Stimulated activated naive B cell treated with anti-CD40 and anti-IgM and Interleukin-4, amounts not matched to agents 10 μg/mL and 1 μg/mL and 100 μg/mL, for 72 hours (primary cell): ENCODE data around the gene SEMA3F.

ENCODE experiments used
- ATAC-seq, 2 donors: fragments of 150-1000 bp; cut with Tn5 transposase; replicated peaks; 2 replicates each; pipeline ENCODE4 v1.10.0; 2021; ENCODE audit warnings: moderate library complexity in 1 of 2
- DNase-seq: peaks from one replicate; pipeline ENCODE4 v3.0.0; 2021
- H3K27ac Mint-ChIP-seq: one replicate; pipeline ENCODE4 v1.8.0; 2022; ENCODE audit warnings: mild to moderate bottlenecking, mixed read lengths
- H3K27me3 Mint-ChIP-seq, 2 donors: one replicate each; pipeline ENCODE4 v1.8.0; 2022; ENCODE audit warnings: mixed read lengths in 2 of 2
- H3K36me3 Mint-ChIP-seq, 2 donors: one replicate each; pipeline ENCODE4 v1.8.0; 2022; ENCODE audit warnings: mixed read lengths in 2 of 2, mild to moderate bottlenecking in 1 of 2
- H3K4me1 Mint-ChIP-seq, 2 donors: one replicate each; pipeline ENCODE4 v1.8.0; 2022; ENCODE audit warnings: mixed read lengths in 2 of 2, mild to moderate bottlenecking in 1 of 2
- H3K4me3 Mint-ChIP-seq, 2 donors: one replicate each; pipeline ENCODE4 v1.8.0; 2022; ENCODE audit warnings: mild to moderate bottlenecking in 2 of 2, mixed read lengths in 2 of 2, moderate library complexity in 1 of 2
- H3K9me3 Mint-ChIP-seq, 2 donors: one replicate each; pipeline ENCODE4 v1.8.0; 2022; ENCODE audit warnings: mixed read lengths in 2 of 2, mild to moderate bottlenecking in 1 of 2

SEMA3F gene

DNA sequence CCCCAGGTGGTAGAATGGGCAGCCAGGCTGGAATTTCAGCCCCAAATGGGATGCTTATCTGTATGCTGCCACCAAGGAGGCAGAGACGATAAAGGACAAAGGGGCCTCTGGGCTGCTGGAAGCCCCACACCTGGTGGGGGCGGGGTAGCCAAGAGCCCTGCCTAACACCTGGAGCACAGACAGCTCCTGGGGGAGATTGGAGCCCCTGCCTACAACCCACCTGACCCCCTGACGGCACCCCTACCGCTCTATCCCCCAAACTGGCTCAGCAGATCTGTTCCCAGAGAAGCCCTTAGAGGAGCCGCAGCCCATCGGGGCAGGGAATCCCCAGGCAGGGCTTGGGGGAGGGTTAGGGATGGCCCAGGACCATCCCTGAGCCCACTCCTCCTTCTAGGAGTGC lies 15.8 kb upstream of the SEMA3F start:
- DNase-seq (no peak), ATAC-seq (no peak)
- Mint-ChIP-seq H3K27me3 (peaks cover 26 to 40% of the 10 kb centered on the region in 2 donors), H3K9me3 (no peaks in the 10 kb centered on the region), H3K27ac (no peak overlapping the region), H3K4me1 (peaks cover 7 to 11% of the 10 kb centered on the region in 2 donors), H3K36me3 (no peaks in the 10 kb centered on the region), H3K4me3 (no peak overlapping the region)

DNA sequence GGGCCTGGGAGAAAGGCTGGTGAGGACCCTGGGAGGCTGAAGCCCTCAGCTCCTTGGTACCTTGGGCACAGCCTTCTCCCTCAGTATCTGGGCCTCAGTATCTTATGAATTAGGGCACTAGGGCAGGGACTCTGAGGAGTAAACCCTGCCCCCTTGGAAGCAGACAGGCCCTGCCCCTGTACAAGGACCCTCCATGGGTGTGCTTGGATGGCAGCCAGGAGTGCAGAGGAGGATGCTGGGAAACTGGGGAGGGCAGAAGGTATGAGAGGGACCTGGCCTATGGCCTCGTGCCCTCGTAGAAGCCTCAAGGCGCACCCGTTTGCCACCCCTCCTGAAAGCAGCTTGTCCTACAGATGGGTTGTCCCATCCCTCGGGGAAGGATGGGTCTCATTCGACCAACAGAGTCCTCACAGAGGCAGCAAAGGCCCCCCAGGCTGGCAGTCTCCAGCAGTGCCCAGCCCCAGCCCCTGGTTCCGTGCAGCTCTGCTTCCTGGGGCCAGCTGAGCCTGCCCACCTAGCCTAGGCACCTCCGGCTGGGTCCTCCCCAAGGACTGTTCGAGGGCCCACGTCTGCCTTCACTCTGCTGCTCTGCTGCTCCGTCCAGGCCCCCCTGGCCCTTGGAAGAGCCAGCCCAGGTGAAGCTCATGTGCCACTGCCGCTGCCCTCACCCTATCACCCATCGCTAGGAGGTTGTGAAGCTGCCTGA lies 15.3 kb upstream of the SEMA3F start:
- H3K36me3 Mint-ChIP-seq: no peaks in the 10 kb centered on the region
- H3K4me1 Mint-ChIP-seq: peaks cover 7 to 11% of the 10 kb centered on the region in 2 donors
- ATAC-seq (no peak), DNase-seq (no peak)
- H3K27ac Mint-ChIP-seq: no peak overlapping the region
- H3K4me3 Mint-ChIP-seq: no peak overlapping the region
- H3K9me3 Mint-ChIP-seq: no peaks in the 10 kb centered on the region
- peaks cover 26 to 40% of the 10 kb centered on the region in 2 donors for H3K27me3 Mint-ChIP-seq

DNA sequence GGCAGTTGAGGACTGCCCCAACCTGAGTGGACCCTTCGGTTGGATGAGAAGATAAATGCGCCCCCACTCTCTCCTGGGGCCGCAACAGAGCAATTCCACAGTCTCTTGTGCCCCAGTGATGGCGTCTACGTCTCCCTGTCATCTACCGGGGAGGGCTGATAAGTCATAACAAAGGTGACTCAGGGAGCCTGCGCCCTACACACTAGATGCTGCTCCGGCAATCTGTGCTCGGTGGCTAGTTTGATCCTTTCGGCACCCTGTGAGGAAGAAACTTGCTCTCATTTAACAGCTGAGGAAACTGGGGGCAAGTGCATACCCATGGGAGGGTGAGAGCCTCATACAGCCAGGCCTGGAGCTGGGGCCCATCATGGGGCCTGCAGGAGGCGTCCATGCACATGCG lies 14.1 kb upstream of the SEMA3F start:
- Mint-ChIP-seq H3K4me3 (no peak overlapping the region), H3K36me3 (no peaks in the 10 kb centered on the region), H3K27me3 (peaks cover 26 to 40% of the 10 kb centered on the region in 2 donors), H3K27ac (no peak overlapping the region), H3K4me1 (peaks cover 7 to 11% of the 10 kb centered on the region in 2 donors), H3K9me3 (no peaks in the 10 kb centered on the region)
- no peak for DNase-seq
- ATAC-seq: no peak

DNA sequence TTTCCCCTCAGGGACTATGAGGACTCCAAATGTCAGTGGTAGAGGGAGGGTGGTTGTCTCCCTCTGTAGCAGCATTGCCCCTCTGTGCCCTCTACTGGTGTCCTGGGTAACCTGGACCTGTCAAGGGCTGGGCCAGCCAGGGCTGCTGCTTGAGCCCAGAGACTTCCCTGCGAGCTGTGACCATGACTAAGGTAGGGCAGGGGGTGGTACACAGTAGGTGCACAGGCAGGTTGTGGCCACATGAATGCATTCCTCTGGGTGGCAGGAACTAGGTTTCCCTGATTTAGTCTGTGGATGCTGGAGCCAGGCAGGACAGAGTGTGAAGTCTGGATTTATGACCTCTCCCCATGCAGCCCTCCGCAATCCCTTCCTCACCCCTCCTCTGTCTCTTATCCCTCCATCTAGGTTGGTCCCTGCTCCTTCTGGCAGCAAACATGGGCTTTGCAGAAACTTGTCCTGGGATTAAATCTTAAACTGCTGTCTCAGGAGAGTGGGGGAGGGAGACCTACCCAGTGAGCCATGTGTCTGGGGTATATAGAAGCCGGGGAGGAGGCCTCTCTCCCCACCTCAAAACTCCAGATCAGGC lies 8.7 kb upstream of the SEMA3F start:
- no peak overlapping the region for H3K27ac Mint-ChIP-seq
- ATAC-seq (no peak), DNase-seq (no peak)
- no peaks in the 10 kb centered on the region for H3K9me3 Mint-ChIP-seq
- peaks cover 11 to 15% of the 10 kb centered on the region in 2 donors for H3K27me3 Mint-ChIP-seq
- H3K4me3 Mint-ChIP-seq: no peak overlapping the region
- no peaks in the 10 kb centered on the region for H3K36me3 Mint-ChIP-seq
- H3K4me1 Mint-ChIP-seq: no peaks in the 10 kb centered on the region

DNA sequence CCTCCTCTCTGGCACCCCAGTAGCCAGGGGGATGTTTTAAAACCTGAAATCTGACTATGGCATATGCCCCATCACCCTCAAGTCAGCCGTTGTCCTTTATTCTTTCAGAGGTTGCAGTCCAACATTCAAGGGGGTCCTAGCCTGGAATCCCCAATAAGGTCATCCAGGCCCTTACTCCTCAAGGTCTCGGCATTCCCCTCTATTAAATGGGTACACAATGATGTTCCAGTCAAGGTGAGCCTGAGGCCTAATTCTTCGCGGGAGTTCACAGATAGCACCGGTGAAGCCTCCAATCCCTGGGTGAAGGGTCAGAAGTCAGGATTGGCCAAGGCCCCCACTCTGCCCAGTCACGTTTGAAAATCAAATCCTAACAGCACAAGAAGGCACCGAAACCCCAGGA lies 8.1 kb upstream of the SEMA3F start:
- H3K27me3 Mint-ChIP-seq: peaks cover 5 to 13% of the 10 kb centered on the region in 2 donors
- DNase-seq (no peak), ATAC-seq (no peak)
- H3K4me1 Mint-ChIP-seq: no peaks in the 10 kb centered on the region
- H3K36me3 Mint-ChIP-seq: no peaks in the 10 kb centered on the region
- H3K27ac Mint-ChIP-seq: peak overlapping the region; percentile 28
- H3K4me3 Mint-ChIP-seq: no peak overlapping the region
- no peaks in the 10 kb centered on the region for H3K9me3 Mint-ChIP-seq

DNA sequence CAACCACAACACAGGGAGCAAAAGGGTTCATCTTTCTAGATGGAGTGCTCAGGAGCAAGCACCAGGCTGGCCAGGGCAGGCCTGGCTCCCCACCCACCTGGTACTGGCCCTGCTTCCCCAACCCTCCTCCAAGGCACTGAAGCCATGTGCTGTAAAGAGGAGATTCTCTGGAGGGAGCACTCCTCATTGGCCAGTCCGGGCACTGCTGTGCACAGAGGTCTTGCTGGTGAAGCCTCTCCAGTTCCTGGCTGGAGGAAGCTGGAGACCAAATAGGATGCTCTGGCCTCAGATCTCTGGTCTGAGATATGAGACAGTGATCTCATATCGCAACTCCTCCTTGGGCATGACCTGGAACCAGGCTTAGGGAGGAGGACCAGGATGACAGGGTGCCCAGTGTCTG lies 7.7 kb upstream of the SEMA3F start:
- peaks cover 5 to 8% of the 10 kb centered on the region in 2 donors for H3K27me3 Mint-ChIP-seq
- no peak overlapping the region for H3K27ac Mint-ChIP-seq

DNA sequence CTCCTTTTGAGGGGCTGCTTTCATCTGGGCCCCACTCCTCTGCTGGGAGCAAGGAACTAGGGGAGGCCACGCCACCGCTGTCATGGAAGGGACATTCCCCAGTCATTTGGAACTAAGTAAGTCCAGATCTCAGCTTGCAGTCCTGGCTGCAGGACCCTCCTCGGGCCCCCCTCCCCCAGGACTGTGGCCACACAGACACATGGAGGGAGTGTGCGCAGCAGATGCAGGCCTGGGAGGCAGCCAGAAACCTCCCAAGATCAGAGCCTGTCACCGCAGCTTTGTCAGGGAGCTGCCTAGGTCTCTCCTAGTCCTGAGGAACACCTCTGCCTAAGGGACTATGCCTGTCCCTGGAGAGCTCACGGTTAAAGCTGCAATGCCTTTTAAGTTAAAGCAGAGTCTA lies 7.3 kb upstream of the SEMA3F start:
- Mint-ChIP-seq H3K4me1 (no peaks in the 10 kb centered on the region), H3K36me3 (no peaks in the 10 kb centered on the region), H3K27ac (no peak overlapping the region), H3K4me3 (no peak overlapping the region), H3K9me3 (no peaks in the 10 kb centered on the region), H3K27me3 (peaks cover 5 to 7% of the 10 kb centered on the region in 2 donors)
- no peak for DNase-seq
- no peak for ATAC-seq

More for the DNA sequence above, 7.7 kb upstream of the SEMA3F start:
- Mint-ChIP-seq H3K9me3 (no peaks in the 10 kb centered on the region), H3K36me3 (no peaks in the 10 kb centered on the region), H3K4me1 (no peaks in the 10 kb centered on the region), H3K4me3 (no peak overlapping the region)
- no peak for DNase-seq
- ATAC-seq: no peak

DNA sequence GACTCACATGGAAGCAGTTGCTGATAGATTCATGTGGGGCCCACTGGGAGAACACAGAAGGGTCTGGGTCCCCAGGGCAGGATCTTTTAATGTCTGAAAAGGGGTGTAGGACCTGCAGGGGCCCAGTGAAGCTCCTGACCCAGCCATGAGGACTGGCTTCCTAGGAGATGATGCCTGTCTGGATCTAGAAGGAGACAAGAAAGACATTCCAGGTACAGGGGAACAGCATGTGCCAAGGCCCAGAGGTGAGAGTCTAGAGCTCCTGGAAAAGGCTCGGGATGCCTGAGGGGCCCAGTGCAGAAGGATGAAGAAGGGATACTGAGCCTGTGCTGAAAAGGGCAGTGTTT lies 4.7 kb upstream of the SEMA3F start:
- no peak overlapping the region for H3K27ac Mint-ChIP-seq
- H3K27me3 Mint-ChIP-seq: peaks cover 20 to 24% of the 10 kb centered on the region in 2 donors
- H3K9me3 Mint-ChIP-seq: no peaks in the 10 kb centered on the region
- no peak overlapping the region for H3K4me3 Mint-ChIP-seq
- no peaks in the 10 kb centered on the region for H3K36me3 Mint-ChIP-seq
- H3K4me1 Mint-ChIP-seq: peaks cover 7% of the 10 kb centered on the region in 2 donors
- ATAC-seq (no peak), DNase-seq (no peak)

DNA sequence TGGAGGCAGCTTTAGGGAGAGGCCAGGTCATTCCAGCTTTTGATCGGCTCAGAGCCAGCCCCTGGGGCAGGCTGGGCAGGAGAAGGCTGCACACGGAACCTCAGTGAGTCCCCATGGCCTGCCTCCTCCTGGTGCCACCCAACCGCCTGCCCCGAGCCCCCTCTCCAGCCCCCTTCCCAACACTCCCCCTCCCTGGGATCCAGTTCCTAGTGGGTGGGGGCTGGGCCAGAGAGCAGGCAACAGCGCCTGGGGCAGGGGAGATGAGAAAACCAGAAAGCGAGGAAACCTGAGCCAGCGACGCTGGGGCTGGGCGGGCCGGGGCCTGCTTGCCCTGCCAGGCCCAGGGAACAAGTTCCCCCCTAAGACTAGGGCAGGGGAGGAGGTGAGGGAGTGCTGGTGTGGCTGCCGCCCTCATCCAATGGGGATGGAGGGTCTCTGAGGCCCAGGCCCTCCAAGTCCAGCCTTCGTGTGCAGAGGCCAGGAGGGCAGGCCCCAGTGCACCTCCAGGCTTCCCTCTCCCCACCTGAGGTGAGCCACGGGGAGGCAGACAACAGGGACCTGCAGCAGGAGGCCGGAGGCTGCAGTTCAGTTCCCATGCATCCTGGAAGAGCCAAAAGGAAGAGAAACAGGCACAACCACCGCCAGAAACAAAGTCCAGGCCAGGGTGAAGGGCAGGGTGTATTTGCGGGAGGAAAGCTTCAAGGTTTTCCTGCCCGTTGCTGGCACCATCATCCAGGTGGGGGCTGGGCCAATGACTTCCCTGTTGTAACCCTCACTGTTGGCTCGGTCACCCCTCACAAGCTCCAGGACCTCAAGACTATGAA lies 4.0 kb upstream of the SEMA3F start:
- Mint-ChIP-seq H3K9me3 (no peaks in the 10 kb centered on the region), H3K4me1 (peaks cover 11 to 13% of the 10 kb centered on the region in 2 donors), H3K27me3 (peaks cover 25 to 29% of the 10 kb centered on the region in 2 donors), H3K36me3 (no peaks in the 10 kb centered on the region), H3K4me3 (no peak overlapping the region), H3K27ac (no peak overlapping the region)
- ATAC-seq (no peak), DNase-seq (no peak)

DNA sequence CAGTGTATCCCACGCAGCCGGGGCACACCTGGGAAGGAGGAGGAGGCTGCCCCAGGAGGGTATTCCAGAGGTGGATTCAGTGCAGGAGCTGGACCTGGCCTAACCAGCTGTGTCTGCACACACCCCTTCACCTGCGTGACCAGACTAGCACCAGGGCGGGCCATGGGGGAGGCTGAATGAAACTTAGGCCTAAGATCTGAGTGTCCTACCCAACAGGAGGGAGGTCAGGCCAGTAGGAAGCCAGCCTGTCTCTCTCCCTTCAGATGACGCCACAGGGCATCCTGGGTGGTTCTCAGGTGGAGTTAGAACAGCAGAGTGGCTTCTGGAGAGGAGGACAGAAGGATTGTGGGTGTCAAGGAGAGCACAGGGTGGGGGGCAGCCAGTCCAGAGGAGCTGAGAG lies 3.4 kb upstream of the SEMA3F start:
- no peak for DNase-seq
- H3K36me3 Mint-ChIP-seq: no peaks in the 10 kb centered on the region
- H3K27ac Mint-ChIP-seq: no peak overlapping the region
- H3K4me3 Mint-ChIP-seq: no peak overlapping the region
- ATAC-seq: no peak
- no peaks in the 10 kb centered on the region for H3K9me3 Mint-ChIP-seq
- H3K4me1 Mint-ChIP-seq: peaks cover 11 to 18% of the 10 kb centered on the region in 2 donors
- H3K27me3 Mint-ChIP-seq: peaks cover 32 to 36% of the 10 kb centered on the region in 2 donors

DNA sequence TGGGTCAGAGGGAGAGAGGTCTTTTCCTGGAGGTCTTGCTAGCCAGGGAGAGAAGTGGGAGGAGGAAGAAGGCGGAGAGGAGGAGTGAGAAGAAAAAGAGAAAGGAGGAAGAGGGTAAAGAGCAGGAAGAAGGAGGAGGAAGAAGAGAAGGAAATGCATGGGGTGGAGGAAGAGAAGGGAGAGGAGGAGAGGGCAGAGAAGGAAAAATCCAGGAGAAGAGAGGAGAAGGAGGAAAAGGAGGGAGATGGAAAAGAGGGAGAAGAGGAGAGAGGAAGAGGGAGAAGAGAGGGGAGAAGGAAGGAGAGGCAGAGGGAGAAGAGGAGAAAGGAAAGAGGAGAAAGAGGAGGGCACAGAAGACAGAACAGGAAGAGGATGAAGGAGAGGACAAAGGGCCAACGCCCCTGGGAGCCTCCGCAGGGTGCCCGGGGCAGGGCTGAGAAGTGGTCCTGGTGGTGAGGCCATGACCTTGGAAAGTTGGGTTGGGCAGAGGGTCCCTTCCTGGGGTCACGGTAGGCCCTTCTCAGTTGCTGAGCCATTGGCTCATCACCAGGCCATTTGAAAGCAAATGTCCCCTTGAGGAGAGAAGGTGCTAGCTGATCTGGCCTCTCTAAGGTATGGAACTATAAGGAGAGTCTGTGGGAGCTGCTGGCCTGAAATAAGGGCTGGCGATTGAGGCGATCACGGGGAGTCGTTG lies 1.2 kb upstream of the SEMA3F start:
- Mint-ChIP-seq H3K36me3 (no peaks in the 10 kb centered on the region), H3K27me3 (peaks cover 42 to 46% of the 10 kb centered on the region in 2 donors), H3K9me3 (no peaks in the 10 kb centered on the region), H3K27ac (peak overlapping the region; percentile 22), H3K4me1 (peaks cover 12 to 18% of the 10 kb centered on the region in 2 donors), H3K4me3 (peak overlapping the region; percentile 62 to 86)
- DNase-seq (no peak), ATAC-seq (no peak)

DNA sequence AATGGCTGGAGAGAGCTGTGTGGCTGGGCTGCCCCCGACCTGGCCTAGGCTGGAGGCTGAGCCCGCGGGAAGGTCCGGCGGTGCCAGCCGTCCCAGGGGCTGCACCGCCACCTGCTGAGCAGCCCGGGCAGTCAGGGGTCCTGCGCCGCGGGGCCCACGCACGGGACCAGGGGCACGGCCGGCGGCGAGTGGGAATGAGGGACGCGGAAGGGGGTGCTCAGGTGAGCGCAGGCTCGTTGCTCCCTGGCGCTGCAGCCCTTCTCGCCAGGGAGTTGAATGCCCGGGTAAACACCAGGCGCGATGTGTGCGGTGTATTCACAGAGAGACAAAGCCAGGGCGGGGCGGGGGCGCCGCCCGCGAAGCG lies 666 bp upstream of the SEMA3F start:
- Mint-ChIP-seq H3K4me3 (peak overlapping the region; percentile 62 to 86), H3K36me3 (no peaks in the 10 kb centered on the region), H3K27ac (peak overlapping the region; percentile 22), H3K27me3 (peaks cover 42 to 46% of the 10 kb centered on the region in 2 donors), H3K4me1 (peaks cover 12 to 18% of the 10 kb centered on the region in 2 donors), H3K9me3 (no peaks in the 10 kb centered on the region)
- peak; percentile 7 for DNase-seq
- peak; percentile 48 for ATAC-seq

DNA sequence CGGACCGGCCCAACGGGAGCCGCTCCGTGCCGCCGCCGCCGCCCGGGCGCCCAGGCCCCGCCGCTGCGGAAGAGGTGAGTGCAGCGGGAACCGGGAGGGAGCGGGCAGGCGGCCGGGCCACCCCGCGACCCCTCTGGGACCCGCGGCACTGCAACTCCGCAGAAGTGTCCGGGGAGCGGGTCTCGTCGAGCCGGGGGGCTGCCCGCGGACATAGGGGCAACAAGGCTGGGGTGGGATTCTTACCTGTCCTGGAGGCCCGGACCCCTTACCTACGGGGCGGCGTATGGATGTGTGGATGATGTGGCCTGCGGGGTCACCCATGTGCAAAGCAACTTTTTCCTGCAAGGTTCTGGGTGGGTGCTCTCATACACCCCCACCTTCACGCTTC lies 361 bp downstream of the SEMA3F start:
- no peak for DNase-seq
- ATAC-seq: no peak
- Mint-ChIP-seq H3K27me3 (peaks cover 42% of the 10 kb centered on the region in 2 donors), H3K4me1 (peaks cover 12 to 18% of the 10 kb centered on the region in 2 donors), H3K9me3 (no peaks in the 10 kb centered on the region), H3K27ac (peak overlapping the region; percentile 48), H3K36me3 (no peaks in the 10 kb centered on the region), H3K4me3 (peak overlapping the region; percentile 63 to 68)

DNA sequence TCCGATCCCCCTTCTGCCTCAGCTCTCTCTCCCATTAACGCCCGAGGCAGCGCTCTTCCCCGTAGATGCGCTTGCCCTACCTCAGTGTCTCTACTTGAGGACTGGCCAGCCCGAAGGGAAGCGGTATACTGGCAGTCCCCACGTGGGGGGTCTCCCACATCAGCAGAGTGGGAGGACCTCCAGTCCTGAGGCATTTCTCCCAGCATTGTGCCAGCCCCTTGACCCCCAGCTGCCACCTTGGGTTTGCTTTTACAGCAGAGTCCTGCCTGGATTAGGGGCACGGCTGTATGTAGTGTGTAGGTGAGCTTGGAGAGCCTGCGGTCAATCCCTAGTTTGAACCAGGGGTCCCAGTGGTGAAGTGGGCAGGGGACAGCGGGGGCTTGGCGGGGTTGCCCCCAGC lies 767 bp downstream of the SEMA3F start:
- Mint-ChIP-seq H3K27ac (peak overlapping the region; percentile 48), H3K27me3 (peaks cover 40 to 42% of the 10 kb centered on the region in 2 donors), H3K4me3 (peak overlapping the region; percentile 63 to 68), H3K4me1 (peaks cover 12 to 18% of the 10 kb centered on the region in 2 donors), H3K36me3 (no peaks in the 10 kb centered on the region), H3K9me3 (no peaks in the 10 kb centered on the region)
- no peak for ATAC-seq
- no peak for DNase-seq
